HG03066 (cell line): Measurements from ENCODE around the gene RALGDS.
"Not testable (repeated sequence)": the region's sequence is repeated elsewhere in the genome, so short reads cannot be mapped to it uniquely, and the experiment has no call there.

Experiments
- ATAC-seq: cut with Tn5 transposase; IDR thresholded peaks from one replicate; pipeline ENCODE4 v1.9.1; 2021; ENCODE audit warnings: low read depth; ENCODE audit not compliant: unreplicated experiment

Gene RALGDS

DNA sequence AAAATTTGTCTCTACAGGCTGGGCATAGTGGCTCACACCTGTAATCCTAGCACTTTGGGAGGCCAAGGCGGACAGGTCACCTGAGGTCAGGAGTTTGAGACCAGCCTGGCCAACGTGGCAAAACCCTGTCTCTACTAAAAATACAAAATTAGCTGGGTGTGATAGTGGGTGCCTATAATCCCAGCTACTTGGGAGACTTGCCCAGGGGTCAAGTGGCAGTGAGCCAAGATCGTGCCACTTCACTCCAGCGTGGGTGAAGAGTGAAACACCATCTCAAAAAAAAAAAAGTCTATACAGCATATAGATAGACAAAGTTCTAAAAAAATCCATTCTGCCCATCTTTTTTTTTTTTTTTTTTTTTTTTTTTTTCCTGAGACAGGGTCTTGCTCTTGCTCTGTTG lies 26.7 kb downstream of the RALGDS start:
- ATAC-seq, result not testable (repeated sequence)

DNA sequence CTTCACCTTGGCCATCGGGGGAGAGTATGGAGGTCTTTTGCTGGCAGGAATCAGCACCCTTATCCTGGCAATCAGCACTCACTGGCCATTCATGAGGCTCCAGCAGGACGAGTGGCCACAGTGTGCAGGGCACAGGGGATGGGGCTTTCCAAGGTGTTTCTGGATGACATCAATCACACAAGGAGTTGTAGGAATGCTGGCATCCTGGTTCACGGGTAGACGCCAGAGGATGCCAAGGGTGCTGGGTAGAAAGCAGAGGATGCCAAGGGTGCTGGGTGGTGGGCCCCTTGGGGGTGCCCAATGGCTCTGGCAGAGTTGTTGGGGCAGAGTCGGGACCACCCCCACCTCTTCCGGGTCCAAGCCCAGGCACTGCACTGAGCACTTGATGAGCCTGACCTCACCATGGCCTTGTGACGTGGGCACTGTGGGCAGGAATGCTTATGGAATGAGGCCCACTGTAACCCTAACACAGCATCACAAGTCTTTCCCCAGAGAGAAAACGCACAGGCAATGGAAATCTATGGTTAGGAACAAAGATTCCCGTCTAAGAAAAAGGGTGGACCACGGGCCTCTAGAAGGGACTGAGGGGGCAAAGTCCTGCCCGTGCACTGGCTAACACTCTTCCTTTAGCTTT lies 30.2 kb downstream of the RALGDS start:
- ATAC-seq, result no peak

GRCh38 chr9:133090187-133090586 lies 30.9 kb downstream of the RALGDS start:
- no peak for ATAC-seq

GRCh38 chr9:133089271-133089671 lies 31.8 kb downstream of the RALGDS start:
- no peak for ATAC-seq

DNA sequence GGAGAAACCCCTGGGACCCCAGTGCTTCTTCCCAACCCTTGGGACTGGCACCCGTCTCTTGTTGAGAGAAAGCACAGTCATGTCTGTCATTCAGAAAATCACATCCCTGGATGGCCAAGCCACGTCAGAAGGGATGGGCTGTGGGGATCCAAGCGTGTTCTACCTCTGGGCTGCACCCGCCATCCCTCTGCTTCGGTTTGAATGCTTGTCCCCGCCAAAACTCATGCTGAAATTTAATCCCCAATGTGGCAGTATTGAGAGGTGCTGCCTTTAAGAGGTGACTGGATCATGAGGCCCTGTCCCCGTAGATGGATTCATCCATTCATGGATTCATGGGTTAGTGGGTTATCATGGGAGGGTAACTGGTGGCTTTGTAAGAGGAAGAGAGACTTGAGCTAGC lies 32.3 kb downstream of the RALGDS start:
- ATAC-seq, result no peak

- no peak for ATAC-seq
These were observed 32.8 kb downstream of the RALGDS start for GRCh38 chr9:133088146-133088750.

DNA sequence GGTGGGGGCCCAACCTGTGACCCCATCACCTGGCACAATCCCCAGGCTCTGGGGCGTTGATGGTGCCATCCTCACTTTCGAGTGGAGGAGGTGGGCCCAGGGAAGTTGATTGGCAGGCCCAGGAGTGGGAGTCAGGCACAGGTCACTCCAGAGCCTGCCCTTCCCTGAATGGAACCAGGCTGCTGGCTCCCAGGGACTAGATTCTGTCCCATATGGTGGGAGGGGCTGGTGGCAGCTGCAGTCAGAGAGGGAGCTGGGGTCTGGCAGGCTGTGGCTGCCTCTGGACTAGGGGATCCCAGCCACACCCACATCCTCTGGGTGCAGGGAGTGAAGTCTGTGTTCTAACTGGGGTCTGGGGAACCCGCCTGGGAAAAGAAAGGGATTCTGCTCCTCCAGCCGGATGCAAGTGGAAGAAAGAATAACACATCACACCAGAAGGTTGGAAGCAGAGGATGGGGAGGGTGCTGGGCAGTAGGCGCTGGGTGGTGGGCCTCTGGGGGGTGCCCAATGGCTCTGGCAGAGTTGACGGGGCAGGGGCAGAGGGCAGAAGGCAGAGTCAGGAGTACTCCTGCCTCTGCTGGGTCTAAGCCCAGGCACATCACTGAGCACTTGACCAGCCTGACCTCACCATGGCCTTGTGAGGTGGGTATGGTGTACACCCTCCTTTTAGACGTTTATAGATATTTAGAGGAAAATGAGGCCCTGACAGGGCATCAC lies 33.5 kb downstream of the RALGDS start:
- no peak for ATAC-seq

DNA sequence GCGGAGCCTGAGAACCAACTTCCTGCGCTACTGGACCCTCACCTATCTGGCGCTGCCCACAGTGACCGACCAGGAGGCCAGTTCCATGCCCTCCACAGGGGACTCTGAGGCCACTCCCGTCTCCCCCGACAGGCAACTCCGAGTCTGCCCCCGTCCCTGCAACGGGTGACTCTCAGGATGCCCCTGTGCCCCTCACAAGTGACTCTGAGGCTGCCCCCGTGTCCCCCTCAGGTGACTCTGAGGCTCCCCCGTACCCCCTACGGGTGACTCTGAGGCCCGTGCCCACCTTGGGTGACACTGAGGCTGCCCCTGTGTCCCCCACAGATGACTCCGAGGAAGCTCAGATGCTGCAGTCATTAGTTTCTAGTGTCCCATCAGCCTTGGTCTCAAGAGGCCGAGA lies 34.1 kb downstream of the RALGDS start:
- ATAC-seq, result no peak

GRCh38 chr9:133086212-133086860 lies 34.7 kb downstream of the RALGDS start:
- not testable (repeated sequence) for ATAC-seq

GRCh38 chr9:133083688-133084087 lies 37.4 kb downstream of the RALGDS start:
- ATAC-seq, result not testable (repeated sequence)

DNA sequence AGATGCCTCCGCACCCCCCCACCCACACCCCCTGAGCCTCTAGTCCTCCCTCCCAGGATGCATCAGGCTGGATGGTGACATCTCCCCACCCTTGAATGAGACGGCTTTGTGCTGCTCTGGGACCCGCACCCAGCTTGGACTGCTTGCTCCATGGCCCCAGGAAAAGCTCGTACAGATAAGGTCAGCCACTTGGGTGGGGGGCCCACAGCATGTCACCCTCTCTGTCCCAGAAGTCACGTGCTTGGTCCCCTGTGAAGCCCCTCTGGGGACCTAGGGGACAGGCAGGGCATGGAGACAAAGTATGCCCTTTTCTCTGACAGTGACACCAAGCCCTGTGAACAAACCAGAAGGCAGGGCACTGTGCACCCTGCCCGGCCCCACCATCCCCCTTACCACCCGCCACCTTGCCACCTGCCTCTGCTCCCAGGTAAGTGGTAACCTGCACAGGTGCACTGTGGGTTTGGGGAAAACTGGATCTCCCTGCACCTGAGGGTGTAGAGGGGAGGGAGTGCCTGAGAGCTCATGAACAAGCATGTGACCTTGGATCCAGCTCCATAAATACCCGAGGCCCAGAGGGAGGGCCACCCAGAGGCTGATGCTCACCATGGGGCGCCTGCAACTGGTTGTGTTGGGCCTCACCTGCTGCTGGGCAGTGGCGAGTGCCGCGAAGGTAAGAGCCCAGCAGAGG lies 38.9 kb downstream of the RALGDS start:
- ATAC-seq, result not testable (repeated sequence)

- not testable (repeated sequence) for ATAC-seq
These were observed 40.0 kb downstream of the RALGDS start for GRCh38 chr9:133080786-133081779.

DNA sequence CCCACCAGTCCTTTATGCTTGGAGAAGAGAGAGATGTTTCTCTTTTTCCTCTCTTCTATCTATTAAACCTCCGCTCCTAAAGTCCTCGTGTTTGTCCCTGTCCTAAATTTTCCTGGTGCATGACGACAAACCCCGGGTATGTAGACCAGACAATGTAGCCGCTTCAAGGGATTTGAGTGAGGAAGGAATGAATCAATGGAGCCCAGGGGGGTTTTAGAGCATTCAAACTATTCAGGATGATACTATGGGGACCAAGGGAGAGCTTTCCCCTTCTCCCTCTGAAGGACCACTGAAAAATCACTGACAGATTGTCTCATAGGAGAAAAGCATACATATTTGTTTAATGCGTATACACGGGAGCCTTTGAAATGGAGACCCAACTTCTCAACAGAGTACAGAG lies 40.9 kb downstream of the RALGDS start:
- ATAC-seq, result no peak

DNA sequence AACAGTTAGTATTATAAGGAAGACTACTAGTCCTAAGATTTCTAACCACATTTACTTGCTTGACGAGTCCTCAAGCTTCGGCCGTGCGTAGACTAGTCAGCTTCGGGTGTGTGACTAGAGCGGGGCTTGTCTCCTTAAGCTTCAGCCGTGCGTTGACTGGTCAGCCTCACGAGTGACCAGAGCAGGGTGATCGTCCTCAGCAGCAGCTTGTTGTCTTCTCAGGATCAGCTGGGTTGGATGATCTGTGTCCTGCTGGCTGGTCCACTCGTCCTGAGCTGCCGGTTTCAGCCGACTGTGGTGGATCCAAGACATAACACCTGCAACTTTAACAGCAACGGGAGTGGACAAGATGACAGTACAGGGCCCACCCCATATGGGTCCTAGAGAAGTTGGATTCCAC lies 42.6 kb downstream of the RALGDS start:
- ATAC-seq, result no peak

DNA sequence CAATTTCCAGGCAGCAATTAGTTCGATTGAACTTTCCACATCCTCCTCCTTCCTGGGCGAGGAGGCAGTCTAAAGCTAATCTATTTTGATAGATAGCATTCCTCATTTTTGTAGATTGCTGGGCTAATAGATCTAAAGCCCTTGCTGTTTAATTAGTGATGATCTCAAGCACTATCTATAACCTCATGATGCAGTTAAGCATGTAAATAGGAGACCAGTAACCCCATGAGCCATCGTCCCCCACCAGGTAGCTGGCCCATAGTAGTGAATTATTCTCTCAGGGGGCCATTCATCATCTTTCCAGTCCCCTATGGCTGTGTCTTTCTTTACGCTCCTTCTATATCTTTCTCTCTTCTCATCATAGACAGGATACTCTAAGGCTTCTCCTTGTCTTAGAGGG lies 44.3 kb downstream of the RALGDS start:
- ATAC-seq, result no peak

DNA sequence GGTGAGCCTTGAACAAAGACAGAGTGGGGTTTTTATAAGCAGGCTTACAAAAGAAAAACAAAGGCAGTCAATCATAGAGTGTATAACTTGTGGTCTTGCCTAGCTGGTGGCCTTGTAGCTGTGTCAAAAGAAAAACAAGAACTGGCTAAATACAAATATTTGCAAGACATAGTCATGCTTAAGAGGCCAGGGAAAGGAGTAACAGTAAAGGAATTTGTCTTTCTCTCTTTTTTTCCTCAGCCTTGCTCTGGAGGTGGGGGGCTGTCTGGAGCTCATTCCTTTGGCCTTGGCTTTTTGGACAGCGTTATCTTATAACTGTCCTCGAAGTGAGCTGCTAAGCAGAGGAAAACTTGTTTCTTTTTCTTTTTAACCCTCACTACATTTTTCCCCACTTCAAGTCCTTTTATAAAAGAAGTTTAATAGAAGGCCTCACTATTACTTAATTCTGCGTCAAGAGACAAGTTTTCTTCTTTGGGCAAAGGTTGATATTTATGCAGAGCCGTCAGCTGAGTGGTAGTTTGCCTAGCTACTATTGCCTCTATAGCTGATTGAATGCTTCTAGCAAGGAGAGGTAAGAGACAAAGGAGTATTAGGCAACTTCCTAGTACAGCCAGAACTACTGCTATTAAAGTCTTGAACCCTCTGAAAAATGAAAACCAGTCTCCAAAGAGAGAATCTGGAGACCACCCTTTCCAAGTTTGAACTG lies 45.0 kb downstream of the RALGDS start:
- no peak for ATAC-seq

GRCh38 chr9:133074111-133074651 lies 46.9 kb downstream of the RALGDS start:
- no peak for ATAC-seq

DNA sequence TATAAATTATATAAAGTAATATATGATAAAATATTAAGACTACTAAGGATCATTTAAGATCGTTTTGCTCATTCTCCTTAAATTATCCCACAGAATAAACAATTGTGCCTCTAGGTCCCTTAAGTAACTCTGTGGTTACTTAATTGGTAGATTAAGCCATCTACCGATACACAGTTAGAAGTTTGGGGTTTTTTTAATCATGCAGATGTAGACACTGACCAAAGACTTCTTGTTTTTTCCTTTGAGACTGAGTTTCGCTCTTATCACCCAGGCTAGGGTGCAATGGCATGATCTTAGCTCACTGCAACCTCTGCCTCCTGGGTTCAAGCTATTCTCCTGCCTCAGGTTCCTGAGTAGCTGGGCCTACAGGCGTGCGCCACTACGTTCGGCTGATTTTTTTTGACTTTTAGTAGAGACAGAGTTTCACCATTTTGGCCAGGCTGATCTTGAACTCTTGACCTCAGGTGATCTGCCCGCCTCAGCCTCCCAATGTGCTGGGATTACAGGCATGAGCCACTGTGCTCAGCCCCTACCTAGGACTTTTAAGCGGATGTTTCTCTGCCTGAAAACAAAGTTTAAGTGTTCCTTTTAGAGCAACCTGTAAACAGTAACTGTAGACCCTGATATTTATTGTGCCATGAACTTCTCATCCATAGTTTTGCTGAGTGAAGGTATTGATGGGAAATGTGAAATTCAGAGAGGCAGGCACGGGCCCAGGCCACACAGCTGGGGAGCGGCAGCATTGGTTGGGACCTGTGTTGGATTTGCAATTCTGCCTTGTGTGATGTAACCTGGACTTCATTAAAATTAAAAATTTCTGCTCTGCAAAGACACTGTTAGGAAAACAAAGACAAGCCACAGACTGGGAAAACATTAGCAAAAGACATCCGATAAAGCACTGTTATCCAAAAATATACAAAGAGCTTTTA lies 47.7 kb downstream of the RALGDS start:
- no peak for ATAC-seq
